ENCODE data around the gene ENTPD3.
A peak's percentile ranks its signal among the peaks of the same experiment; 100 is the strongest.

Gene ENTPD3, protein sequence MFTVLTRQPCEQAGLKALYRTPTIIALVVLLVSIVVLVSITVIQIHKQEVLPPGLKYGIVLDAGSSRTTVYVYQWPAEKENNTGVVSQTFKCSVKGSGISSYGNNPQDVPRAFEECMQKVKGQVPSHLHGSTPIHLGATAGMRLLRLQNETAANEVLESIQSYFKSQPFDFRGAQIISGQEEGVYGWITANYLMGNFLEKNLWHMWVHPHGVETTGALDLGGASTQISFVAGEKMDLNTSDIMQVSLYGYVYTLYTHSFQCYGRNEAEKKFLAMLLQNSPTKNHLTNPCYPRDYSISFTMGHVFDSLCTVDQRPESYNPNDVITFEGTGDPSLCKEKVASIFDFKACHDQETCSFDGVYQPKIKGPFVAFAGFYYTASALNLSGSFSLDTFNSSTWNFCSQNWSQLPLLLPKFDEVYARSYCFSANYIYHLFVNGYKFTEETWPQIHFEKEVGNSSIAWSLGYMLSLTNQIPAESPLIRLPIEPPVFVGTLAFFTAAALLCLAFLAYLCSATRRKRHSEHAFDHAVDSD

GRCh38 chr3:40387001-40387894 is at the start of gene ENTPD3:
Gene ENTPD3, plus strand, starts transcription at chr3:40387184. Its CDS starts 874 bp downstream, at chr3:40388058.
- peak; percentile 73 for DNase-seq

DNA sequence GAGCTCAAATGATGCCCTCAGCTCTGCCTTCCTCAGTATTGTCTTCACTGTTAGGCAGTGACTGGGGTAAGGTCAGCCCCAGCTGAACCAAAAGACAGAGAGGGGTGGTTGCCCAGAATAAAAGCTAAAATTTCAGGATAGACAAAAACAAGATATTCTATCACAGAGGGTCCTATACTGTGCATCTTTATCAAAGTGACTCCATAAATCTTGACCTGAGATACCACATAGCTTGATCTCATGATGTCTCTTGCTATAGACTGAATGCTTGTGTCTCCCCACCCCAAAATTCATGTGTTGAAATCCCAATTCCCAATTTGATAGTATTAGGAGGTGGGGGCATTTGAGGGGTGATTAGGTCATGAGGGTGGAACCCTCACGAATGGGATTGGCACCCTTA is 47.1 kb upstream of the ENTPD3 start:
- DNase-seq: no peak

DNA sequence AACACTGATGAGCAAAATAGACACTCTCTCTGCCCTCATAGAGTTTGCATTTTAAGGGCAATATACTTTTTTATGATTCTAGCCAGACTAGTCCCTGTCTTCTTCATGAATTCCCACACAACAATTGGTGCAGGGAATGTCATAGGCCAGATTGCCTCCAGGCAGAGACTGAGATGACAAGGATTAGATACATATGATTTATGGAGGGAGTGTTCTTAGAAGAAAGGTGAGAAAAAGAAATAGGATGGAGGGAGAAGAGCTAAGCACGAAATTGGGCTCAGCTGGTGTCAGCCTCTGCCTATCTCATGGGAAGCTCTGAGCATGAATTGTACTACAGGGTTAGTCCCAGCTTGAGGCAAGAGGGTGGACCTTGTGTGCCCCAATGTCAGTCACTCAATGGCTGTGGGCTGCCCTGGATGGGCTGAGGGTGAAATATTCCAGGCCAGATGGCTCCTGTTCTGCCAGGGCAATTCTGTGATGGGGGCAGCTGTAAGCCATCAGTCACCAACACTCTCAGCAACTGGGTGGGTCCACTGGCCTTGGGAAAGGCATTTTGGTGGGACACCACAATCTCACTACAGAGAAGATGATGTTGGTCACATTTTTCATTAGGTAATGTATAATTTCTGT is 46.3 kb upstream of the ENTPD3 start:
- no peak for DNase-seq

DNA sequence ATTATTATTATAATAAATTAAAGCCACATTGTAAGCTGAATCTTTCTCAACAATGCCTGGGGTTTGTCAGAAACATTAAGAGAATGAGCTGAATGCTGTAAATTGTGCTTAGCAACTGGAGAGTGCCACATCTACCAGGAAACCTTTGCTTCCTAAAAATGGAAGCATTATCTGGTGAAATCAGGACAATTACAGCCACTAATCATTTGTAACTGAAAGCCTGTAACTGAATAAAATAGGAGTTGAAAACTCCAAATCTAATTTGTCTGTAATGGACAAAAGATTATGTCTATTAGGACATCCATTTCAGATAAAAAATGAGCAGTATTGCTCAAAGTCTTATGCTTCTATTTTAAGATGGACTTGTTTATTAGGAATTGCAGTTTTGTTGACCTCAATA is 45.3 kb upstream of the ENTPD3 start:
- no peak for DNase-seq

- DNase-seq: no peak
Observed at GRCh38 chr3:40350529-40350928, 36.5 kb upstream of the ENTPD3 start.

DNA sequence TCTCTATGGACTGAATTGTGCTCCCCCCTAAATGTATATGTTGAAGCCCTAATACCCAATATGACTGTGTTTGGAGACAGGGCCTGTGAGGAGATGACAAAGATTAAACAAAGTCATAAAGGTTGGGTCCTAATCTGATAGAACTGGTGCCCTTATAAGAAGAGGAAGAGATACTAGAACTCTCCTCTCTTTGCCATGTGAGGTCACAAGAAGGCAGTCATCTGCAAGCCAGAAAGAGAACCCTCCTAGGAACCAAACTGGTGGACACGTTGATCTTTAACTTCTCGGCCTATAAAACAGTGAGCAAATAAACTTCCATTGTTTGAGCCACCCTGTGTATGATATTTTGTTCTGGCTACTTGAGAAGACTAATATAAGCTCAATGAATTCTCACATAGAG is 31.6 kb upstream of the ENTPD3 start:
- no peak for DNase-seq

GRCh38 chr3:40358454-40358853 is 28.5 kb upstream of the ENTPD3 start:
- no peak for DNase-seq

- no peak for DNase-seq
Observed at GRCh38 chr3:40363674-40364073, 23.3 kb upstream of the ENTPD3 start.

GRCh38 chr3:40366203-40367162 is 20.5 kb upstream of the ENTPD3 start:
- no peak for DNase-seq

GRCh38 chr3:40369716-40370115 is 17.3 kb upstream of the ENTPD3 start:
- DNase-seq: no peak

- DNase-seq: no peak
Observed at GRCh38 chr3:40377822-40378221, 9.2 kb upstream of the ENTPD3 start.

DNA sequence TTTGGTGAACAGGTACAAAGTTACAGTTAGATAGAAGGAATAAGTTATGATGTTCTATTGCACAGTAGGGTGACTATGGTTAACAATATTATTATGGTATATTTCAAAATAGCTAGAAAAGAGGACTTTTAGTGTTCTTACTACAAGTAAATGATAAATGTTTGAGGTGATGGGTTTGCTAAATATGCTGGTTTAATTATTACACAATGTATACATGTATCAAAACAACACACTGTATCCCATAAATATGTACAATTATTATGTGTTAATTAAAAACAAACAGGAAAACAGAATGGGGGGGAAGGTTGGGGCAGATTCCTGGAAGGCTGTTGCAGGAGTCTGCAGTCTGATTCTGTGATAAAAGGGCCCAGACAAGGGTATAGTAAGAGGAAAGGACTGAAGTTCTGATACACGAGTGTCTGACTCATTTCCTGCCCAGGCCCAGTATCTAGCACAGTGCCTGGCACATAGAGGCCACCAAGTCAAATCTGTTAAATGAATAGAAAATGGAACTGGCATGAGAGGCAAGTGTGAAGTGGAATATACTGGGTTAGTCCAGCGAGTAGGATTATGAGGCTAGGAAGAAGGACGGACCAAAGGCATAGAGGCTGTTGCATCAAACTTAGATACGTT is 7.2 kb upstream of the ENTPD3 start:
- no peak for DNase-seq

DNA sequence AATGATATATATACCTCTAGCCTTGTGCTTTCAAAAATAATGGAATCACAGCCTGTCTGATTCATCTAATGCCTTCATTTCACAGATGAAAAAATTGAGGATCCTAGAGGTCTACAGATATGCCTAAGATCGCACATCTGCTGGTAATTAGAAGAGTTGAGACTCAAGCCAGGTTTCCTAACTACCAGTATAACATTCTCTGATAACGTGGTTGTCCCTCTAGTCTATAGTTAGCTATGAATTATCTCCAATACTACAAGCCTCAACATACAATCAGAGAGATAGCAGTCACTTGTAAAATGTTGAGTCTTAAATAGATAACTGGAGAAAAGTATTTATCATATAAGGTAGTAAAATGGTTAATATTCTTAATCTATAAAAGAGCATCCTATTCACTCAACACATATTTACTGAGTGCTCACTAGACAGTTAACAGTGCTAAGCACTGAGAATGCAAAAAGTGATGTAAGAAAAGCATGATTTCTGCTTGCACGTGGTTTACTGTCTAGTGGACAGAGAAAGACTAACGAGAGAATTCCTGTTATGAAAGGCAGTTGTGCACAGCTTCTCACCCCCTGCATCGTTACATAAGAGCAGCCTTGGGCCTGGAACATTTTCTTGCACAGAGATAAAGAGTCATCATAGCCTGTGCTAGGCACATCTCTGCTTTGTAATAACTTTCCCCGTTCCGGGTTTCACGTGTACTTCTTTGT is 4.9 kb upstream of the ENTPD3 start:
- no peak for DNase-seq

- DNase-seq: no peak
Observed at GRCh38 chr3:40382617-40382979, 4.4 kb upstream of the ENTPD3 start.

GRCh38 chr3:40386213-40386612 is 771 bp upstream of the ENTPD3 start:
- no peak for DNase-seq

DNA sequence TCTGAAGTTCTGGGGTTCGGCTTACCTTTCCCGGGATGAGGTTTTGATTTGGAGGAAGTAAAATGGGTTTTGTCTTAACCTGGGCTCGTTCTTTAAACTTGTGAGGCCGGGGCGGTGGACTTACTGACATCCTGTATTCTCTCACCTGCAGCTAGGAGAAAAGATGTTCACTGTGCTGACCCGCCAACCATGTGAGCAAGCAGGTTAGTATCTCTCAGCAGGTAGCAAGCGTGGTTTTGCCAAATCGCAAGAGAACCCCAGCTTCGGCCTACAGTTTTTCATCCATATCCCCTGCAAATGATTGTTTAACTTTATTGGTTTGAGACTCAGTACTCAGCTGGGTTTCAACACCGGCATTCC is 891 bp downstream of the ENTPD3 start:
- no peak for DNase-seq

- DNase-seq: no peak
Observed at GRCh38 chr3:40396406-40396805, 9.4 kb downstream of the ENTPD3 start.

- no peak for DNase-seq
Observed at GRCh38 chr3:40397129-40397528, 10.1 kb downstream of the ENTPD3 start.

GRCh38 chr3:40397912-40398311 is 10.9 kb downstream of the ENTPD3 start:
- no peak for DNase-seq

DNA sequence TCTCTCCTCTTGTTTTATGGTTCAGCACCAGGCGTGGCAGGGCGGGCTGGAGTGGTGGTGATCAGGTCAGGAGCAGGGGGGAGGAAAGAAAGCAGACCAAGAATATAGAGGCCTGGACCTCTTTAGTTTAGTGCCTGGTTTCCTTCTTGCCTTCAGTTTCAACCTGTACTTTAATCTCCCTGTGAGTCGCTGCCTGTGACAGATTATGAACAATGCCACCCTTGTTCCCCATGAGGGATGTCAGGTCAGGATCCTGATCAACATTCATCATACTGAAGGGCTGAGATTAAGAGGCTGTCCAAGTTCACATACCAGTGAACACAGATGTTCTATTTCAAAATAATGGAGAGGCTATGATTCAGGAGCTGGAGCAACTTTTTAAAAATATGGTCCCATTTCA is 11.4 kb downstream of the ENTPD3 start:
- DNase-seq: no peak

GRCh38 chr3:40404591-40405198 is 17.7 kb downstream of the ENTPD3 start:
- DNase-seq: no peak
